HG03558 (cell line): ENCODE measurements around the gene CCDC18.
"Not testable (repeated sequence)": the region's sequence is repeated elsewhere in the genome, so short reads cannot be mapped to it uniquely, and the experiment has no call there.

Experiments used
- ATAC-seq: cut with Tn5 transposase; IDR thresholded peaks from one replicate; pipeline ENCODE4 v1.9.1; 2021; ENCODE audit warnings: moderate number of reproducible peaks; ENCODE audit not compliant: unreplicated experiment; ENCODE audit errors: extremely low read depth

Gene CCDC18

GRCh38 chr1:93235261-93235660 is 54.7 kb downstream of the CCDC18 start:
- no peak for ATAC-seq

- ATAC-seq = no peak
Observed at GRCh38 chr1:93237021-93237420, 56.5 kb downstream of the CCDC18 start.

- no peak for ATAC-seq
Observed at GRCh38 chr1:93238425-93238824, 57.9 kb downstream of the CCDC18 start.

GRCh38 chr1:93239863-93240262 is 59.3 kb downstream of the CCDC18 start:
- ATAC-seq = no peak

- not testable (repeated sequence) for ATAC-seq
Observed at GRCh38 chr1:93243233-93243632, 62.7 kb downstream of the CCDC18 start.

GRCh38 chr1:93244298-93245069 is 64.0 kb downstream of the CCDC18 start:
- ATAC-seq = no peak

GRCh38 chr1:93251966-93252365 is 71.4 kb downstream of the CCDC18 start:
- ATAC-seq = no peak

GRCh38 chr1:93252598-93252997 is 72.1 kb downstream of the CCDC18 start:
- ATAC-seq = no peak

- ATAC-seq = no peak
Observed at GRCh38 chr1:93253516-93253915, 73.0 kb downstream of the CCDC18 start.

- no peak for ATAC-seq
Observed at GRCh38 chr1:93255222-93256079, 74.9 kb downstream of the CCDC18 start.

GRCh38 chr1:93256433-93256832 is 75.9 kb downstream of the CCDC18 start:
- no peak for ATAC-seq

- ATAC-seq = no peak
Observed at GRCh38 chr1:93257889-93258288, 77.4 kb downstream of the CCDC18 start.

GRCh38 chr1:93260726-93261125 is 80.2 kb downstream of the CCDC18 start:
- not testable (repeated sequence) for ATAC-seq

- no peak for ATAC-seq
Observed at GRCh38 chr1:93262645-93263044, 82.1 kb downstream of the CCDC18 start.

GRCh38 chr1:93268888-93269287 is 88.4 kb downstream of the CCDC18 start:
- ATAC-seq = not testable (repeated sequence)

GRCh38 chr1:93275262-93275633 is 94.7 kb downstream of the CCDC18 start:
- not testable (repeated sequence) for ATAC-seq

- no peak for ATAC-seq
Observed at GRCh38 chr1:93275634-93276295, 95.2 kb downstream of the CCDC18 start.

GRCh38 chr1:93277530-93277929 is 97.0 kb downstream of the CCDC18 start:
- ATAC-seq = not testable (repeated sequence)

GRCh38 chr1:93283496-93283895 is 103.0 kb downstream of the CCDC18 start:
- no peak for ATAC-seq

GRCh38 chr1:93288558-93288957 is 108.0 kb downstream of the CCDC18 start:
- no peak for ATAC-seq
